GM21367 (cell line): ENCODE results near the gene APOLD1.
"Not testable (repeated sequence)": the region's sequence is repeated elsewhere in the genome, so short reads cannot be mapped to it uniquely, and the experiment has no call there.

ENCODE experiments used
- ATAC-seq: cut with Tn5 transposase; IDR thresholded peaks from one replicate; pipeline ENCODE4 v1.9.1; 2021; ENCODE audit not compliant: unreplicated experiment

APOLD1 gene

GRCh38 chr12:12786351-12786705, 869 bp downstream of the APOLD1 start:
- peak; percentile 8 for ATAC-seq

- ATAC-seq, result peak; percentile 75
Measured at GRCh38 chr12:12786706-12787601, 1.5 kb downstream of the APOLD1 start.

- ATAC-seq, result no peak
Measured at GRCh38 chr12:12788131-12788530, 2.7 kb downstream of the APOLD1 start.

- ATAC-seq, result peak; percentile 62
Measured at GRCh38 chr12:12788675-12789368, 3.4 kb downstream of the APOLD1 start.

- no peak for ATAC-seq
Measured at GRCh38 chr12:12790956-12791355, 5.5 kb downstream of the APOLD1 start.

GRCh38 chr12:12791756-12792369, 6.4 kb downstream of the APOLD1 start:
- no peak for ATAC-seq

- no peak for ATAC-seq
Measured at GRCh38 chr12:12792421-12792820, 7.0 kb downstream of the APOLD1 start.

- no peak for ATAC-seq
Measured at GRCh38 chr12:12794686-12795085, 9.2 kb downstream of the APOLD1 start.

GRCh38 chr12:12796171-12796570, 10.7 kb downstream of the APOLD1 start:
- ATAC-seq, result no peak

GRCh38 chr12:12796928-12797793, 11.7 kb downstream of the APOLD1 start:
- no peak for ATAC-seq

- ATAC-seq, result no peak
Measured at GRCh38 chr12:12797794-12798152, 12.3 kb downstream of the APOLD1 start.

- ATAC-seq, result no peak
Measured at GRCh38 chr12:12798480-12798879, 13.0 kb downstream of the APOLD1 start.

- ATAC-seq, result no peak
Measured at GRCh38 chr12:12799163-12799920, 13.9 kb downstream of the APOLD1 start.

GRCh38 chr12:12800406-12801180, 15.1 kb downstream of the APOLD1 start:
- no peak for ATAC-seq

GRCh38 chr12:12801656-12802055, 16.2 kb downstream of the APOLD1 start:
- not testable (repeated sequence) for ATAC-seq

GRCh38 chr12:12803186-12803585, 17.7 kb downstream of the APOLD1 start:
- peak; percentile 87 for ATAC-seq

GRCh38 chr12:12804011-12804410, 18.6 kb downstream of the APOLD1 start:
- no peak for ATAC-seq

- no peak for ATAC-seq
Measured at GRCh38 chr12:12804432-12804886, 19.0 kb downstream of the APOLD1 start.

GRCh38 chr12:12806784-12807516, 21.5 kb downstream of the APOLD1 start:
- no peak for ATAC-seq
